HUES64 (cell line): ENCODE measurements around the gene TSR3.
A peak's percentile ranks its signal among the peaks of the same experiment; 100 is the strongest.

Source experiments
- H3K27ac ChIP-seq: 2 replicates; pipeline ENCODE4 v1.7.0; 2013; ENCODE audit warnings: low read depth, low read length, inconsistent platforms
- H3K27me3 ChIP-seq: 2 replicates; pipeline ENCODE4 v1.6.1; 2013; ENCODE audit warnings: mild to moderate bottlenecking, low read length; ENCODE audit not compliant: insufficient read depth
- H3K36me3 ChIP-seq: 2 replicates; pipeline ENCODE4 v1.6.1; 2013; ENCODE audit warnings: mild to moderate bottlenecking, low read length; ENCODE audit not compliant: insufficient read depth
- H3K4me1 ChIP-seq: 2 replicates; pipeline ENCODE4 v1.6.1; 2013; ENCODE audit warnings: mild to moderate bottlenecking, low read length, moderate library complexity; ENCODE audit not compliant: insufficient read depth
- H3K4me3 ChIP-seq: 2 replicates; pipeline ENCODE4 v1.5.1; 2013; ENCODE audit warnings: mild to moderate bottlenecking, low read length, moderate library complexity
- H3K9ac ChIP-seq: 2 replicates; pipeline ENCODE4 v1.6.1; 2013; ENCODE audit warnings: mild to moderate bottlenecking, low read depth, low read length
- H3K9me3 ChIP-seq: 2 replicates; pipeline ENCODE4 v1.6.1; 2013; ENCODE audit warnings: low read depth, low read length; ENCODE audit not compliant: insufficient read depth
- WGBS: fragments of 150-250, 120-280 bp; methylation state at CpG from one replicate; pipeline ENCODE4 v1.1.7; 2013; ENCODE audit warnings: missing lambda C conversion rate; 5-methylcytosine and 5-hydroxymethylcytosine counted together

TSR3 gene

GRCh38 chr16:1363501-1364041 is 11.9 kb upstream of the TSR3 start:
- Histone ChIP-seq H3K27me3 (no peaks in the 10 kb centered on the region), H3K4me3 (no peak overlapping the region), H3K4me1 (no peaks in the 10 kb centered on the region), H3K27ac (no peak overlapping the region), H3K9ac (no peak overlapping the region), H3K36me3 (peaks cover 62% of the 10 kb centered on the region), H3K9me3 (no peaks in the 10 kb centered on the region)
- WGBS: 72% methylated on average over 18 of the region's 18 CpGs

DNA sequence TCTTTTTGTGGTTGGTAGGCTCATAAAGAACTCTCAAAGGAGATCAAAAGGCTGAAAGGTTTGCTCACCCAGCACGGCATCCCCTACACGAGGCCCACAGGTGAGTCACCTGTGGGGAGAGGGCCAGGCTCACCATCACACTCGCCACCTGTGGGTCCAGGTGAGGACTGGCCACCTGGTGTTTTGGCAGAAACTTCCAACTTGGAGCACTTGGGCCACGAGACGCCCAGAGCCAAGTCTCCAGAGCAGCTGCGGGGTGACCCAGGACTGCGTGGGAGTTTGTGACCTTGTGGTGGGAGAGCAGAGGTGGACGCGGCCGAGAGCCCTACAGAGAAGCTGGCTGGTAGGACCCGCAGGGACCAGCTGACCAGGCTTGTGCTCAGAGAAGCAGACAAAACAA is 11.1 kb upstream of the TSR3 start:
- no peaks in the 10 kb centered on the region for H3K27me3 ChIP-seq
- no peaks in the 10 kb centered on the region for H3K9me3 ChIP-seq
- 94% methylated on average over 11 of the region's 11 CpGs for WGBS
- H3K4me1 ChIP-seq: no peaks in the 10 kb centered on the region
- no peak overlapping the region for H3K27ac ChIP-seq
- no peak overlapping the region for H3K9ac ChIP-seq
- no peak overlapping the region for H3K4me3 ChIP-seq
- H3K36me3 ChIP-seq: peaks cover 60% of the 10 kb centered on the region

DNA sequence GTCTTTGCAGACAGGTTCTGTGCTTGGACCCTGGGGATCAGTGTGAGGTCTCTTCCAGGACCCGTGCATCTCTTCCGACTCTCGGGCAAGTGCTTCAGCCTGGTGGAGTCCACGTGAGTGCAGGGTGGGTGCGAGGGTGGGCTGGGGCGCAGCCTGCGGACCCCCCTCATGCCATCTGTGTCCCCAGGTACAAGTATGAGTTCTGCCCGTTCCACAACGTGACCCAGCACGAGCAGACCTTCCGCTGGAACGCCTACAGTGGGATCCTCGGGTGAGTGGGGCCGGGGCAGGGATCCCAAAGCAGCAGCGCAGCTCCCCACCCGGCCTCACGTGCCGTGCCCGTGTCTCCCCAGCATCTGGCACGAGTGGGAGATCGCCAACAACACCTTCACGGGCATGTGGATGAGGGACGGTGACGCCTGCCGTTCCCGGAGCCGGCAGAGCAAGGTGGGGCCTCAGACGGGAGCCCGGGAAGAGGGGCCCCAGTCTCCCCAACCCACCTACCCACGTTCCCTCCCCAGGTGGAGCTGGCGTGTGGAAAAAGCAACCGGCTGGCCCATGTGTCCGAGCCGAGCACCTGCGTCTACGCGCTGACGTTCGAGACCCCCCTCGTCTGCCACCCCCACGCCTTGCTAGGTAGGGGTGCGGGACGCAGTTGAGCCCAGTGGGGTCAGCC is 10.1 kb upstream of the TSR3 start:
- Histone ChIP-seq H3K9me3 (no peaks in the 10 kb centered on the region), H3K9ac (no peak overlapping the region), H3K27ac (no peak overlapping the region), H3K36me3 (peaks cover 55% of the 10 kb centered on the region), H3K27me3 (no peaks in the 10 kb centered on the region), H3K4me3 (no peak overlapping the region), H3K4me1 (no peaks in the 10 kb centered on the region)
- WGBS: 96% methylated on average over 43 of the region's 43 CpGs

DNA sequence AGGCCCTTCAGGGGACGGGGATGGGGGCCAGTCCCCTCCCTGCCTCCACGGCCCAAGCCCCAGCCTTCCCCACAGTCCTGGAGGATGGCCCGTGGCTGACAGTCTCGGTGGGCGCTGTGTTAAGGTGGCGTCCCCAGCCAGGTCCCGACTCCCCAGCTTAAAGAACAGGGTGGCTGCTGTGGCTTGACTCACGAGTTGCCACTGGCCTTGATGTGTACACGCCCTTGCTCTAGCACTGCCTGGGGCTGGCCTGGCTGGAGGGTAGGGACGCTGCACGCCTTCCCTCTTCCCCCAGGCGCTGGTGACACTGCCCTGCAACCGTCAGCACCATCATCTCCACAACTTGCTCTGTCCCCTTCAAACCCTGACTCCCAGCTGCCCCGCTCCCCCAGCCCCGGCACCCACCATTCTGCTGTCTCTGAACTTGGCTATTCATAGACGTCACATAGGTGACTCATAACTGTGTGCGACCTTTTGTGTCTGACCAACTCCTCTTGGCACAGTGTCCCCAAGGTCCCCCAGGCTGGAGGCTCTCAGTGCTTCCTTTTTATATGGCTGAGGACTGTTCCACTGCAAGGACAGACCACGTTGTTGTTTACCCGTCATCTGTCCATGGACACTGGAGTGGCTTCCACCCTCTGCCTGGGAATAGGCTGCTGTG is 6.4 kb upstream of the TSR3 start:
- H3K9me3 ChIP-seq: no peaks in the 10 kb centered on the region
- H3K4me3 ChIP-seq: no peak overlapping the region
- no peak overlapping the region for H3K27ac ChIP-seq
- no peaks in the 10 kb centered on the region for H3K27me3 ChIP-seq
- H3K9ac ChIP-seq: no peak overlapping the region
- 89% methylated on average over 19 of the region's 19 CpGs for WGBS
- H3K4me1 ChIP-seq: no peaks in the 10 kb centered on the region
- H3K36me3 ChIP-seq: peaks cover 22% of the 10 kb centered on the region

DNA sequence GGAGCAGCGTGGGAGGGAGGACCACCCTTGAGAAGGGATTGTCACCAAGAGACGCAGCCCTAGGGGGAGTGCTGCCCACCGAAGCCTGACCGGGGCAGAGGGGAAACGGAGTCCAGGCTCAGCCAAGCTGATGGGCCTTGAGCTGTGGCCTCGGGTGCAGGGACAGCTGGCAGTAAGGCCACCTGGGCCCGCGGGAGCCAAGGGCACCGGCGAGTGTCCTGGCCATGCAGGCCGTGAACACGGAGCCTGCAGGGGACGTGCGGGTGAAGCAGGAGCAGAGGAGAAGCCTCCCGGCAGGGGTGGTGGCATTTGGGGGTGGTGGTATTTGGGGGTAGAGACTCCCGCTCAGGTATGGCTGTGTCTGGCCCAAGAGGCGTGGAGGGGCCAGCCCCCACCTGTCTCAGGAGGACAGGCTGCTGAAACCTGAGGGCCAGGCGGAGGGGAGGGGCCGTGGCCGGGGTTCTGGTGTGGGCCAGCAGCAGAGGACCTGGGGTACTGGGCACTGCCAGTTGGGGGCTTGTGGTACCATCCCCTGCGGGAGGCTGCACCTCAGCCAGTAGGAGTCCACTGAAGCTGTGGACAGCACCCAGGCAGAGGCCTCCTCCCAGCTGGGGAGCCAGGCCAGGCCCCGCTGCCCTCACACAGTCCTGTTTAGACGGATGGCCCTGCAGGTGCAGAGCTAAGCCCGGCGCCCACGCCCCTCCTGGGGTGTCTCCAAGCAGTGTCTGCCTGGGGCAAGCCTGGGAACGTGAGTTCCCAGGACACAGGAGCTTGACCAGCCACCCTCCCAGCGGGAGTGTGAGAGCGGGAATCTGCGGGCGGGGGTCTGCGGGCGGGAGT is 4.6 kb upstream of the TSR3 start:
- WGBS: 88% methylated on average over 33 of the region's 33 CpGs
- Histone ChIP-seq H3K27me3 (no peaks in the 10 kb centered on the region), H3K4me1 (no peaks in the 10 kb centered on the region), H3K36me3 (peaks cover 8% of the 10 kb centered on the region; the same call in 1 of the 2 replicates), H3K9me3 (no peaks in the 10 kb centered on the region), H3K9ac (no peak overlapping the region; the same call in 1 of the 2 replicates), H3K4me3 (no peak overlapping the region), H3K27ac (no peak overlapping the region)

DNA sequence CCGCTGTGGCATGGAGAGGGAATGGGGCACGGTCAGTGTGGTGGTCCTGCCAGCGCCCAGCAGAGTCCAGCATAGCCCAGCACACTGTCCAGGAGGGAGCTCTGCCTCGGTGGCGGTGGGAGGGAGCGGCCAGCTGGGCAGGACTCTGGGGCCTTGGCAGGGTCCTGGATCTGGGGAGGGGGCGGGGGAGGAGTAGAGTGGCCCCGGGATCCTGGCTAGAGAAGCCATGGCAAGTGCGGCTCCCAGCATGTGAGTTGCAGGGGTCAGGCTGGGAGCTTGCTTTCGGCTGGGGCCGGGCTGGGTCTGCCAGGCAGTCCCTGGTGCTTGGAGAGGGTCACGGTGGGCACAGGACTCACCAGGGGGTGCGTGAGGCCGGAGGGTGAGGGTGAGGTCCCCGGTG is 3.9 kb upstream of the TSR3 start:
- H3K27ac ChIP-seq: no peak overlapping the region
- no peaks in the 10 kb centered on the region for H3K27me3 ChIP-seq
- H3K9me3 ChIP-seq: no peaks in the 10 kb centered on the region
- peaks cover 2% of the 10 kb centered on the region; the same call in 1 of the 2 replicates for H3K36me3 ChIP-seq
- H3K4me1 ChIP-seq: no peaks in the 10 kb centered on the region
- WGBS: 90% methylated on average over 15 of the region's 15 CpGs
- H3K4me3 ChIP-seq: no peak overlapping the region
- H3K9ac ChIP-seq: no peak overlapping the region; the same call in 1 of the 2 replicates

- no peak overlapping the region for H3K9ac ChIP-seq
- no peak overlapping the region for H3K27ac ChIP-seq
- no peaks in the 10 kb centered on the region for H3K9me3 ChIP-seq
- H3K4me3 ChIP-seq: no peak overlapping the region
- WGBS: 93% methylated on average over 49 of the region's 49 CpGs
- H3K27me3 ChIP-seq: no peaks in the 10 kb centered on the region
- no peaks in the 10 kb centered on the region for H3K4me1 ChIP-seq
- peaks cover 7% of the 10 kb centered on the region for H3K36me3 ChIP-seq
These were observed 3.3 kb upstream of the TSR3 start for GRCh38 chr16:1354815-1355540.

DNA sequence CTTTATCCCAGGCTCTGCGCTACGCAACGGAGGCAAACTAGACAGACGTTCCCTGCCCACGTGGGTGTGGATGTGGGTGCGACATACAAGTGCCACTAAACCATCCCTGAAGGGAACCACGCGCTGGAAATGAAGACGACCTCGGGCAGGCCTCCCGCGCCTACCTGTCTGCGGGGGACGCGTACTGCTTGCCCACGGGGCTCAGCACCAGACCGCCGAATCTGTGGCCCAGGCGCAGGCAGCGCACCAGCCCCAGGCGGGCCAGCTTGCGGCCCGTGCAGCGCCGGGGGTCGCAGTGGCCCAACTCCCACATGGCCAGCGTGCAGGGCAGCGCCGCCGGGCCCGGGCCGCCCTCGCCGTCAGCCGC is 480 bp downstream of the TSR3 start:
- H3K9me3 ChIP-seq: no peaks in the 10 kb centered on the region
- peaks cover 26% of the 10 kb centered on the region for H3K36me3 ChIP-seq
- no peaks in the 10 kb centered on the region for H3K27me3 ChIP-seq
- 3% methylated on average over 35 of the region's 35 CpGs for WGBS
- H3K4me3 ChIP-seq: peak overlapping the region; percentile 95
- H3K9ac ChIP-seq: peak overlapping the region; percentile 83
- no peak overlapping the region for H3K27ac ChIP-seq
- H3K4me1 ChIP-seq: no peaks in the 10 kb centered on the region

DNA sequence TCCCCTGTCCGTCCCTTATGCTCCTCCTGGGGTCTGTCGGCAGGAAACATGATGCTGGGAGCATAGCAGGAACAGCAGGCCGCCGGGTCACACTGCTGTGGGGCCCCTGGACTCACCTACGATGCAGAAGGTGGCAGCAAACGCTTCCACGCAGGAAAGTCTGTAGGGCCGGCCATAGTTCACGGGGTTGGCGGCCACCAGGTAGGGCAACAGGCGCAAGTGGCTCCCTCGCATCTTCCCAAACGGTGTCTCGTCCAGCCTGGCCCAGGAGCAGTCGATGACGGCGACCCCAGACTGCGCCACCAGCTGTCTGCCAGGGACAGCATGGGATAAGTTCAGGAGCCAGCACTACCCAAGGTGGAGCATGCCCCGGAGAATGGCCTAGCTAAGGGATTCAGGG is 987 bp downstream of the TSR3 start:
- Histone ChIP-seq H3K4me1 (no peaks in the 10 kb centered on the region), H3K9me3 (no peaks in the 10 kb centered on the region), H3K27ac (no peak overlapping the region), H3K27me3 (no peaks in the 10 kb centered on the region), H3K9ac (peak overlapping the region; percentile 83), H3K4me3 (peak overlapping the region; percentile 95), H3K36me3 (peaks cover 26% of the 10 kb centered on the region)
- 88% methylated on average over 19 of the region's 19 CpGs for WGBS

GRCh38 chr16:1349951-1350350 is 1.7 kb downstream of the TSR3 start:
- H3K4me3 ChIP-seq: no peak overlapping the region
- H3K4me1 ChIP-seq: no peaks in the 10 kb centered on the region
- no peak overlapping the region for H3K9ac ChIP-seq
- H3K27ac ChIP-seq: no peak overlapping the region
- peaks cover 26% of the 10 kb centered on the region for H3K36me3 ChIP-seq
- 95% methylated on average over 17 of the region's 17 CpGs for WGBS
- H3K9me3 ChIP-seq: no peaks in the 10 kb centered on the region
- H3K27me3 ChIP-seq: no peaks in the 10 kb centered on the region
